AG10803 (cell line): ENCODE data around the gene CDA.

Source experiments
- DNase-seq: peaks from one replicate; pipeline ENCODE4 v3.0.0; 2010; ENCODE audit warnings: low read depth
- H3K4me3 ChIP-seq: 2 replicates; pipeline ENCODE4 v1.5.1; 2011; ENCODE audit warnings: mild to moderate bottlenecking, low read length, control low read depth
- TF ChIP-seq, protein P1 (sequence below): conservative IDR thresholded peaks from 2 replicates; pipeline ENCODE4 v1.5.1; 2011; ENCODE audit warnings: mild to moderate bottlenecking, low read length, control low read depth, inconsistent platforms

The CDA gene

DNA sequence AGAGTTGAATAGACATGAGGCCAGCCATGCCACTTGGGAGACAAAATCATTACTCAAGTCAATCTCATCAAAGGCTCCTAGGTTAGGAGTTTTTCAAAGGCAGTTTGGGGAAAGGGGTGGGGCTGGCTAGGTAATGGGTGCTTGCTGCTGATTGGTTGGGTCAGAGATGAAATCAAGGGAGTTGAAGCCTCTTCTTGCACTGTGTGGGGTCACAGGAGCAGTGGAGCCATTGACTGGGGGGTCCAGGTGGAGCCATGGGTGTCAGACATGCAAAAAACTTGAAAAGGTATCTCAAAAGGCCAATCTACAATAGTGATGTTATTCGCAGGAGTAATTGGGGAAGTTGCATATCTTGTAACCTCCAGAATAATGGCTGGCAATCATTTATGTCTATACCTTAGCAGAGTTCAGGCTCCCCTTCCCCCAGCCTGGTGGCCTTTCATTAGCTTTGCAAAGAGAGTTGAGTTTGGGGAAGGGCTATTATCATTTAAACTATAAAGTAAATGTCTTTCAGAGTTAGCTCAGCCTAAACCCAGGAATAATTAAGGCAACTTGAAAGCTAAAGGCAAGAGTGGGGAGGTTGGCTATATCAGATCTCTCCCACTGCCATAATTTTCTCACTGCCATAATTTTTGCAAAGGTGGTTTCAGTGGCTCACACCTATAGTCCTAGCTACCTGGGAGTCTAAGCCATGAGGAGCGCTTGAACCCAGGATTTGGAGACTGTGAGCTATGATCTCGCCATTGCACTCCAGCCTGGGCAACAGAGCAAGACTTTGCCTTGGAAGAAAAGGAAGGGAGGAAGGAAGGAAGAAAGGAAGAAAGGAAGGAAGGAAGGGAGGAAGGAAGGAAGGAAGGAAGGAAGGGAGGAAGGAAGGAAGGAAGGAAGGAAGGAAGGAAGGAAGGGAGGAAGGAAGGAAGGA lies 36.5 kb downstream of the CDA start:
- no peak for DNase-seq
- TF ChIP-seq, protein P1, sequence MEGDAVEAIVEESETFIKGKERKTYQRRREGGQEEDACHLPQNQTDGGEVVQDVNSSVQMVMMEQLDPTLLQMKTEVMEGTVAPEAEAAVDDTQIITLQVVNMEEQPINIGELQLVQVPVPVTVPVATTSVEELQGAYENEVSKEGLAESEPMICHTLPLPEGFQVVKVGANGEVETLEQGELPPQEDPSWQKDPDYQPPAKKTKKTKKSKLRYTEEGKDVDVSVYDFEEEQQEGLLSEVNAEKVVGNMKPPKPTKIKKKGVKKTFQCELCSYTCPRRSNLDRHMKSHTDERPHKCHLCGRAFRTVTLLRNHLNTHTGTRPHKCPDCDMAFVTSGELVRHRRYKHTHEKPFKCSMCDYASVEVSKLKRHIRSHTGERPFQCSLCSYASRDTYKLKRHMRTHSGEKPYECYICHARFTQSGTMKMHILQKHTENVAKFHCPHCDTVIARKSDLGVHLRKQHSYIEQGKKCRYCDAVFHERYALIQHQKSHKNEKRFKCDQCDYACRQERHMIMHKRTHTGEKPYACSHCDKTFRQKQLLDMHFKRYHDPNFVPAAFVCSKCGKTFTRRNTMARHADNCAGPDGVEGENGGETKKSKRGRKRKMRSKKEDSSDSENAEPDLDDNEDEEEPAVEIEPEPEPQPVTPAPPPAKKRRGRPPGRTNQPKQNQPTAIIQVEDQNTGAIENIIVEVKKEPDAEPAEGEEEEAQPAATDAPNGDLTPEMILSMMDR, result no peak
- no peak overlapping the region for H3K4me3 ChIP-seq

DNA sequence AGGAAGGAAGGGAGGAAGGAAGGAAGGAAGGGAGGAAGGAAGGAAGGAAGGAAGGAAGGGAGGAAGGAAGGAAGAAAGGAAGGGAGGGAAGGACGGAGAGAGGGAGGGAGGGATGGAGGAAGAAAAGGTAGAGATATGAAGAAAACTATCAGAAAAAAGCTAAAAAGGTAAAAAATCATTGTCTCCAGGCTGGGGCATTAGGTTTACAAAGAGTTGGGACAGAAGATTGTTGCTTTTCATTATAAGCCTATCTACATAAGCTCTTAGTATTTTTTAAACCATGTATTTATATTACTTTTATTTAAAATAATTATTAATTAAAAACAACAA lies 37.2 kb downstream of the CDA start:
- H3K4me3 ChIP-seq, result no peak overlapping the region
- TF ChIP-seq, protein P1, result no peak
- no peak for DNase-seq

DNA sequence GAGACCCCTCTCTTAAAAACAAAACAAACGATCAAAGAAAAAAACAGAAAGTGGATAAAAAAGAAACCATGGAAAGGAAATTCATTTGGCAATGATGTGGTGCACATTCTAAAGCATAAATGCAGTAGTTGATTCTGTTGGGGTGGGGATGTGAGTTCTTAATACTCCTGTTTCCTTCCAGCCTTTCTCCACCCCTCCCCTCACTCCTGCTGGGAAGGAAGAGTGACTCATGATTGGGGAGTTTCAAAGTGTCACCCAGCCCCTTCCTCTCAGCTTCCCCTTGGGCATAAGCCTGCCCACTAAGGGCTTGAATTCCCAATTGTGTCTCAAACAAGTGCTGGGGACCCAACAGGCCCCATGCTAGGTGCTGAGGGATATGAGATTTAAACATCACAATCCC lies 37.6 kb downstream of the CDA start:
- no peak overlapping the region for H3K4me3 ChIP-seq
- TF ChIP-seq, protein P1, result no peak

DNA sequence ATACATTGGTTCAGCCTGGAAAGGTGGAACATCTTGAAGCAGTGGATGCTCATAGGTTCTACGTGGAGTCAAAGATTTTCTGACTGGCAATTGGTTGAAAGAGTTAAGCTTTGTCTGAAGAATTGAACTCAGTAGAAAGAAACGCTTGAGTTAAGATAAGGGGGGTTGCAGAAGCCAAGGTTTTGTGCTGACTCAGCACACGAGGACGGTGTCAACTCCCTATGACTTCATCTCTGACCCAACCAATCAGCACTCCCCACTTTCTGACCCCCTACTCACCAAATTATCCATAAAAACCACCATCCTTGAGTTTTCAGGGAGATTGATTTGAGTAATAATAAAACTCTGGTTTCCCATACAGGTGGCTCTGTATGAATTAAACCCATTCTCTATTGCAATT lies 41.8 kb downstream of the CDA start:
- TF ChIP-seq, protein P1, result no peak
- DNase-seq, result no peak
- H3K4me3 ChIP-seq, result no peak overlapping the region

More for the DNA sequence above, 37.6 kb downstream of the CDA start:
- no peak for DNase-seq

DNA sequence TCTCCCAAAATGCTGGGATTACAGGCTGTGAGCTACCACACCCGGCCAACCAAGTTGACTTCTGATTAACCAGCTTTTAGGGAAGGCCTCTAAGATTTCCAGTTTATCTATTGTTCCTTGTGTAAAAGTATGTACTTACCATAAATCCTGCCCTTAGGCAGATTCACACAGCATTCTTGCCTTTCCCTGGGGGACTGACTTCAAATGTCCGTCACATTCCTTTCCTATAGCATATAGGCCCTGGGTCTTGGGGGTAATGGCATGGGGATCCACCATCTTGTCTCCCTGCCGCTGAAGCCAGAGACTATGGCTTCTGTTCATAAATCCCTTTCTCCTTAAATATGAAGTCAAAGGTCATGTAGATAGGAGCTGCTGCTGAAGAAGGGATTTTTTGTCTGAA lies 43.5 kb downstream of the CDA start:
- TF ChIP-seq, protein P1, result no peak

DNA sequence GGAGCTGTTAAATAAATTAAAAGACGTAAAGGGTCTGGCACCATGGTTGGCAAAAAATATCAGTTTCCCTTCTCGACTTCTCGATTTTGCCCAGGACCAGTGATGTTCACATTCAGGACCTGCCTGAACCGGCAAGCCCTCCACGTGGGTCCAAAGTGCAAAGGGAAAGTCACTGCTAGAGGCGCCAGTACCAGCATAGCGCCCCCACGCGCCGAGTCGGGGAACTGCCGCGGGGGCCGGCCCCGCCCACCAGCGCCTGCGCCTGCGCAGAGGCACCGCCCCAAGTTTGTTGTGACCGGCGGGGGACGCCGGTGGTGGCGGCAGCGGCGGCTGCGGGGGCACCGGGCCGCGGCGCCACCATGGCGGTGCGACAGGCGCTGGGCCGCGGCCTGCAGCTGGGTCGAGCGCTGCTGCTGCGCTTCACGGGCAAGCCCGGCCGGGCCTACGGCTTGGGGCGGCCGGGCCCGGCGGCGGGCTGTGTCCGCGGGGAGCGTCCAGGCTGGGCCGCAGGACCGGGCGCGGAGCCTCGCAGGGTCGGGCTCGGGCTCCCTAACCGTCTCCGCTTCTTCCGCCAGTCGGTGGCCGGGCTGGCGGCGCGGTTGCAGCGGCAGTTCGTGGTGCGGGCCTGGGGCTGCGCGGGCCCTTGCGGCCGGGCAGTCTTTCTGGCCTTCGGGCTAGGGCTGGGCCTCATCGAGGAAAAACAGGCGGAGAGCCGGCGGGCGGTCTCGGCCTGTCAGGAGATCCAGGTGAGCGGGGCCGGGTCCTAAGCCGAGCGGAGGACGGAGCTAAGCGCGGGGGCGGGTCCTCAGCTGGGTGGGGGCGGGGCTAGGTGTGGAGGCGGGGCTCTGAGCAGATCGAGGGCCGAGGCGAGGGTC lies 44.5 kb downstream of the CDA start, which contains the start of gene PINK1:
Gene PINK1 (plus strand): TSS at position 269 of the 875 bp plus-strand sequence. CDS start 91 bp downstream, at position 360.
- TF ChIP-seq, protein P1, result peak; percentile 70
- peak; percentile 54 for DNase-seq
- peak within 1 kb of the TSS; percentile 87 for H3K4me3 ChIP-seq

More for the DNA sequence above, 43.5 kb downstream of the CDA start:
- no peak for DNase-seq
- H3K4me3 ChIP-seq, result no peak overlapping the region
